C4-2B (cell line): ENCODE results near the gene ACVR2A.

Experiments
- ZFX ChIP-seq: fragments of 450-650 bp; IDR thresholded peaks from 2 replicates; pipeline ENCODE4 v1.6.1; 2017
- TF ChIP-seq, protein P1 (sequence below): fragments of 450-650 bp; conservative IDR thresholded peaks from 2 replicates; pipeline ENCODE4 v1.5.1; 2017; ENCODE audit warnings: mild to moderate bottlenecking

DNA sequence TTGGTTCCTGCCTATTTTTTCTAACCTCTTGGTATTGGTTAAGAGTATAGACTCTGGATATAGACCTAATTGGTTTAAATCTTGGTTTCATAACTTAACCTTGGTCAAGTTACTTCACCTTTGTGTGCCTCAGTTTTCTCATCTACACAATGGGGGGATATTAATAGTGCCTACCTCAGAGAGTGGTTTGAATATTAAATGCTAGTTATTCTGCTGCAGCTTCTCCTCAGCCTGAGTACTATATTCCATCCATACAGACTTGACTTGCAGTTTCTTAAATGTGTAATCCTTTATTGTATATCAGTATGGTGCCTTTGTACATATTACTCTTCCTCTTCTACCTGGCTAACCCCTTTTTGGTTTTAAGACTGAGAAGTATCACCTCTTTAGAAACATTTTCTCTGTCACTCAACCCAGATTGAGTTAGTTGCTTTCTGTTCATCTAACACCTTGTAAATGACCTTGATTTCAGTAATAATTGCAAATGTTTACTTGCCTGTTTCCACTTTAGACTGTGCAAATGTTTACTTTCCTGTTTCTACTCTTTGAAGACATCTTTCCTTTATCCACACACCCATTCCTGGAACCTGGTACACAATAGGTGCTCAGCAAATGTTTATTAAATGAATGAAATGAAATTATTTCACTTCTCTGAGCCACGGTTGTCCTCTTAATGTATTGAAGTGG is 6.6 kb downstream of the ACVR2A start:
- TF ChIP-seq, protein P1, sequence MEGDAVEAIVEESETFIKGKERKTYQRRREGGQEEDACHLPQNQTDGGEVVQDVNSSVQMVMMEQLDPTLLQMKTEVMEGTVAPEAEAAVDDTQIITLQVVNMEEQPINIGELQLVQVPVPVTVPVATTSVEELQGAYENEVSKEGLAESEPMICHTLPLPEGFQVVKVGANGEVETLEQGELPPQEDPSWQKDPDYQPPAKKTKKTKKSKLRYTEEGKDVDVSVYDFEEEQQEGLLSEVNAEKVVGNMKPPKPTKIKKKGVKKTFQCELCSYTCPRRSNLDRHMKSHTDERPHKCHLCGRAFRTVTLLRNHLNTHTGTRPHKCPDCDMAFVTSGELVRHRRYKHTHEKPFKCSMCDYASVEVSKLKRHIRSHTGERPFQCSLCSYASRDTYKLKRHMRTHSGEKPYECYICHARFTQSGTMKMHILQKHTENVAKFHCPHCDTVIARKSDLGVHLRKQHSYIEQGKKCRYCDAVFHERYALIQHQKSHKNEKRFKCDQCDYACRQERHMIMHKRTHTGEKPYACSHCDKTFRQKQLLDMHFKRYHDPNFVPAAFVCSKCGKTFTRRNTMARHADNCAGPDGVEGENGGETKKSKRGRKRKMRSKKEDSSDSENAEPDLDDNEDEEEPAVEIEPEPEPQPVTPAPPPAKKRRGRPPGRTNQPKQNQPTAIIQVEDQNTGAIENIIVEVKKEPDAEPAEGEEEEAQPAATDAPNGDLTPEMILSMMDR = no peak
- TF ChIP-seq ZFX = no peak
